Measurements from ENCODE around the gene SLU7. TPM values are rescaled to one million over a fixed set of nuclear protein-coding genes. Genes with fewer than 3 reads are reported as not detected.
"Not testable (repeated sequence)": the region's sequence is repeated elsewhere in the genome, so short reads cannot be mapped to it uniquely, and the experiment has no call there.

SLU7 gene
- total RNA-seq, 4 donors from 2014 or later, result 70.1 to 122 (median 96.3) TPM

DNA sequence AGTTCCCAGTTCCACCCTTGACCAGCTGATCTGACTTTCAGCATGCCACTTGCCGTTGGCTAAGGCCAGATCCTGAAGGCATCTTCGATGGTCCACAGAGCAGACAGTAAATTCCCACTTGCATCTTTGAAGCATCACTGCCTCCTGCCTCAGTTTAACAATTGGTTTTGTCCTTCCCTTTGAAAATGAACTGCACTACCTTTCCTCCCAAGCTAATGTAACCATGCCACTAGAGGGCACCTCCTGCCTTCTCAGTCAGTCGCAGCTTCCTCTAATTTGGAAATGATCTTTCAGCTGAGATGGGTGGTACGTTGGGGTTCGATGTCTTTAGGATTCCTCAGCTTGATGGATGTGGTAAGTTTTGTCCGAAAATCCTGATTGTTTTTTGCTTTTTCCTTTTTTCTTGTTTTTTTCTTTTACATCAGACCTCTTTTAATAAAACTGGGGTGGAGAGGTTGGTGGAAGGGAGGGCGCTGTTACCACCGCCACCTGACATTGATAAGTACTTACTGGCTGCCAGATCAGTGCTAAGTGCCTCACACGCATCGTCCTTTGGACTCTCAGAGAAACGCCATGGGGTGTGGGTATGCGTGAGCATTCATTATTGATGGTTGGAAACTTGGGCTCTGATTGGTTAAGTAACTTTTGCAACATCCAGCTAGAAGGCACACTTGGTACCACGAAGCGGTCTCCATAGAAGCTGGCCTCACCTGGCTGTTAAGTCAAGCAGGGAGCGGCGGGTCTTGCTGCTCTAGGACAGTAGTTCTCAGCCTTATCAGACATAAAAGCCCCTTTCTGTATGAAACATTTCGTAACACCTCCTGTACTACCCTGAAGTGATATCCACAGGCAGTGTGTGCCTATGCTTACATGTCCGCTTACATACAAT, 19.7 kb upstream of the SLU7 start:
- Histone ChIP-seq H3K36me3 (no peaks in the 10 kb centered on the region), H3K4me1 (peaks cover 16 to 28% of the 10 kb centered on the region in 2 donors), H3K27me3 (no peaks in the 10 kb centered on the region), H3K27ac (peak overlapping the region; percentile 58 to 72 (median 58)), H3K9me3 (no peaks in the 10 kb centered on the region), H3K4me3 (replicated peaks in 1 of 3) (peak overlapping the region in 2 of 3 donors; percentile 5 to 22)
- TF ChIP-seq POLR2A (IDR thresholded peaks at IDR 0.05), result no peak
- TF ChIP-seq, protein P1, sequence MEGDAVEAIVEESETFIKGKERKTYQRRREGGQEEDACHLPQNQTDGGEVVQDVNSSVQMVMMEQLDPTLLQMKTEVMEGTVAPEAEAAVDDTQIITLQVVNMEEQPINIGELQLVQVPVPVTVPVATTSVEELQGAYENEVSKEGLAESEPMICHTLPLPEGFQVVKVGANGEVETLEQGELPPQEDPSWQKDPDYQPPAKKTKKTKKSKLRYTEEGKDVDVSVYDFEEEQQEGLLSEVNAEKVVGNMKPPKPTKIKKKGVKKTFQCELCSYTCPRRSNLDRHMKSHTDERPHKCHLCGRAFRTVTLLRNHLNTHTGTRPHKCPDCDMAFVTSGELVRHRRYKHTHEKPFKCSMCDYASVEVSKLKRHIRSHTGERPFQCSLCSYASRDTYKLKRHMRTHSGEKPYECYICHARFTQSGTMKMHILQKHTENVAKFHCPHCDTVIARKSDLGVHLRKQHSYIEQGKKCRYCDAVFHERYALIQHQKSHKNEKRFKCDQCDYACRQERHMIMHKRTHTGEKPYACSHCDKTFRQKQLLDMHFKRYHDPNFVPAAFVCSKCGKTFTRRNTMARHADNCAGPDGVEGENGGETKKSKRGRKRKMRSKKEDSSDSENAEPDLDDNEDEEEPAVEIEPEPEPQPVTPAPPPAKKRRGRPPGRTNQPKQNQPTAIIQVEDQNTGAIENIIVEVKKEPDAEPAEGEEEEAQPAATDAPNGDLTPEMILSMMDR (IDR thresholded peaks at IDR 0.05), result peak in 5 of 6 experiments; percentile 51 to 86 (median 75)
- intact Hi-C loops (cut with DNase I), result loop anchor here (10.0 kb wide), 1 partner anchor 76 kb away; no protein-coding TSS in a partner anchor
- 6 to 7% methylated on average over 18 of the region's 18 CpGs for WGBS, 2 donors
- DNase-seq, result peak; percentile 62 to 64

DNA sequence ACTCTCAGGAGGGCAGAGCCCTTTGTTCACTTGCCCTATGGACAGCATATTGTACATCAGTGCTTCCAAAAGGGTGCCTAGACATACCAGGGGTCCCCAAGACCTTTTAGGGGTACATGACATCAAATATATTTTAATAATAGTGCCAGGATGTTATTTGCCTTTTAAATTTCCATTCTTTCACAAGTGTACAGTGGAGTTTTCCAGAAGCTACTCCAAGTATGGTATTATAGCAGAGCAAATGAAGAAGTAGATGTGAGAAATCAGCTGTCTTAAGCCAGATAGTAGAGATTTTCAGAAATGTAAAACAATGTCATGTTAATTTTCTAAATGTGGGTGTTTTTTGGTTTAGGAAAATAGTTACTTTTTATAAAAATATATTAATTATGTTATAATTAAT, 18.4 kb upstream of the SLU7 start:
- intact Hi-C loops (cut with DNase I), result loop anchor here (10.0 kb wide), 1 partner anchor 78 kb away; no protein-coding TSS in a partner anchor
- H3K27me3 ChIP-seq, result no peaks in the 10 kb centered on the region
- peaks cover 18 to 30% of the 10 kb centered on the region in 2 donors for H3K4me1 ChIP-seq
- no peaks in the 10 kb centered on the region for H3K9me3 ChIP-seq
- no peaks in the 10 kb centered on the region for H3K36me3 ChIP-seq
- H3K4me3 ChIP-seq (replicated peaks in 1 of 3), result no peak overlapping the region
- no peak overlapping the region for H3K27ac ChIP-seq
- TF ChIP-seq, protein P1 (IDR thresholded peaks at IDR 0.05), result no peak
- no peak for TF ChIP-seq POLR2A (IDR thresholded peaks at IDR 0.05)
- DNase-seq, result no peak

DNA sequence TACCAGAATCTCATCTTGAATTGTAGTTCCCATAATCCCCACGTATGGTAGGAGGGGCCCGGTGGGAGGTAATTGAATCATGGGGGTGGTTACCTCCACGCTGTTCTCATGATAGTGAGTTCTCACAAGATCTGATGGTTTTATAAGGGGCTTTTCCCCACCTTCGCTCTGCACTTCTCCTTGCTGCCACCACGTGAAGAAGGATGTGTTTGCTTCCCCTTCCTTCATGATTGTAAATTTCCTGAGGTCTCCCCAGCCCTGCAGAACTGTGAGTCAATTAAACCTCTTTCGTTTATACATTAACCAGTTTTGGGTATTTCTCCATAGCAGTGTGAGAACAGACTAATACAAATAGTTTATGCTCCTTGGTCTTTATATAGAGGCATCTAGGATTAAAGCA, 17.8 kb upstream of the SLU7 start:
- not testable (repeated sequence) for H3K27me3 ChIP-seq; H3K27ac ChIP-seq; H3K36me3 ChIP-seq; DNase-seq; H3K4me3 ChIP-seq (replicated peaks in 1 of 3); H3K9me3 ChIP-seq
- intact Hi-C loops (cut with DNase I), result loop anchor here (10.0 kb wide), 1 partner anchor 78 kb away; no protein-coding TSS in a partner anchor
- WGBS, 2 donors, result 67 to 72% methylated on average over 6 of the region's 6 CpGs
- peaks cover 19 to 33% of the 10 kb centered on the region in 2 donors for H3K4me1 ChIP-seq

DNA sequence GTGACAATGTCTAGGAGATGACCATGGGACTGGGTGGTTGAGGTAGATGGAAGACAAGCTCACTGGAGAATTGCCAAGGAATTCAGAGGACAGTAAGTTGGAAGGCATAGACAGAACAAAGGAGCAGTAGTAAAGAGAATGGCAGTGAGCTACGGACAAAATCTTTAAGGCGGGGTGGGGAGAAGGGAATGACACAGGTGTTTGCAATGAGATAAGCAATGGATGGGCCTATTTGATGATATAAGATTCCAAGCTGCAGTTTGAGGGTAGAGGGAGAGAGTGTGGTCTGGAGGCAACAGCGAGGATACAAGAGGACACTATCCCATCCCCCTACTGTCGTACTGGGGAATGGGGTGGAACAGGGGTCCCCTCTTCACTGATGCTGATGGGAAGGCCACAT, 17.1 kb upstream of the SLU7 start:
- no peak for TF ChIP-seq POLR2A (IDR thresholded peaks at IDR 0.05)
- TF ChIP-seq, protein P1 (IDR thresholded peaks at IDR 0.05), result no peak
- peaks cover 19 to 39% of the 10 kb centered on the region in 2 donors for H3K4me1 ChIP-seq
- intact Hi-C loops (cut with DNase I), result loop anchor here (10.0 kb wide), 1 partner anchor 79 kb away; no protein-coding TSS in a partner anchor
- WGBS, 2 donors, result 92 to 95% methylated on average over 4 of the region's 4 CpGs
- no peak for DNase-seq
- H3K9me3 ChIP-seq, result no peaks in the 10 kb centered on the region
- H3K27me3 ChIP-seq, result no peaks in the 10 kb centered on the region
- H3K27ac ChIP-seq, result no peak overlapping the region
- H3K4me3 ChIP-seq (replicated peaks in 1 of 3), result no peak overlapping the region
- H3K36me3 ChIP-seq, result no peaks in the 10 kb centered on the region

DNA sequence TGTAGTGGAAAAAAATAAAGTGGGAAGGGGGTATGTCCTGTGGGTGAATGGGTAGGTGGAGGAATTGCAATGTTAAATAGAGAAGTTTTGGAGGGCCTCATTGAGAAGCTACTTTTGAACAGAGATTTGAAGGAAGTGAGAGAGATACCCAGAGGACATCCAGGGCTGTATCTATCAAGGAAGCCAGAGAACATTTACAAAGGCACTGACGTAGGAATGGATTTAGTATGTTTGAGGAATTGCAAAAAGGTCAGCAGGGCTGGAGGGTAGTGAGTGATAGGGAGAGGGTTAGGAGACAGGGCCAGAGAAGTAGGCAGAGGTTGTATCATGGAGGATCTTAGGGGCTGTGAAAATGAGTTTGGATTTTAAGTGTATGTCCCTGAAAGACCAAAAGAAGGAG, 16.7 kb upstream of the SLU7 start:
- no peak for DNase-seq
- H3K4me3 ChIP-seq (replicated peaks in 1 of 3), result no peak overlapping the region
- H3K36me3 ChIP-seq, result no peaks in the 10 kb centered on the region
- no peak for TF ChIP-seq POLR2A (IDR thresholded peaks at IDR 0.05)
- TF ChIP-seq, protein P1 (IDR thresholded peaks at IDR 0.05), result no peak
- intact Hi-C loops (cut with DNase I), result loop anchor here (10.0 kb wide), 1 partner anchor 79 kb away; no protein-coding TSS in a partner anchor
- no peaks in the 10 kb centered on the region for H3K9me3 ChIP-seq
- WGBS, 2 donors, result 90 to 91% methylated on average over 1 of the region's 1 CpG
- H3K27me3 ChIP-seq, result no peaks in the 10 kb centered on the region
- no peak overlapping the region for H3K27ac ChIP-seq
- H3K4me1 ChIP-seq, result peaks cover 19 to 44% of the 10 kb centered on the region in 2 donors
